ENCODE results near the gene CHCHD10. TPM values are rescaled to one million over a fixed set of nuclear protein-coding genes. Genes with fewer than 3 reads are reported as not detected.
A peak's percentile ranks its signal among the peaks of the same experiment; 100 is the strongest.

CHCHD10 gene
- total RNA-seq, 8 experiments from 2014 or later = 35.7 to 201 (median 54.1) TPM

GRCh38 chr22:23796461-23796860, 28.7 kb upstream of the CHCHD10 start:
- ATAC-seq (replicated peaks in 6 of 8) = peak in 1 of 8 experiments; percentile 90
- in situ Hi-C loops (cut with MboI; ENCODE audit: low pct_unique_long_range_greater_than_20kb in 2 of 9, low sequenced_read_pairs in 9 of 9, unreplicated experiment in 9 of 9) = no loop called here
- WGBS, 10 experiments = 20 to 96% (median 56%) methylated on average over 2 to 4 of the region's 5 CpGs; no CpG with 5 or more reads in 6 of the 10 experiments
- H3K4me3 ChIP-seq = no peak overlapping the region
- H3K4me1 ChIP-seq (replicated peaks in 1 of 2) = no peaks in the 10 kb centered on the region
- no peak overlapping the region for H3K27ac ChIP-seq

GRCh38 chr22:23793326-23793725, 25.6 kb upstream of the CHCHD10 start:
- in situ Hi-C loops (cut with MboI; ENCODE audit: low pct_unique_long_range_greater_than_20kb in 2 of 9, low sequenced_read_pairs in 9 of 9, unreplicated experiment in 9 of 9) = no loop called here
- 86 to 100% (median 97%) methylated on average over 1 to 7 of the region's 8 CpGs; no CpG with 5 or more reads in 4 of the 10 experiments for WGBS, 10 experiments
- no peak for ATAC-seq (replicated peaks in 6 of 8)

GRCh38 chr22:23791738-23792645, 24.2 kb upstream of the CHCHD10 start:
- Histone ChIP-seq H3K4me3 (no peak overlapping the region), H3K4me1 (replicated peaks in 1 of 2) (peaks cover 17% of the 10 kb centered on the region in 2 donors), H3K27ac (no peak overlapping the region)
- ATAC-seq (replicated peaks in 6 of 8) = peak in 1 of 8 experiments; percentile 21
- WGBS, 10 experiments = 62 to 100% (median 80%) methylated on average over 2 to 11 of the region's 25 CpGs; no CpG with 5 or more reads in 3 of the 10 experiments
- in situ Hi-C loops (cut with MboI; ENCODE audit: low pct_unique_long_range_greater_than_20kb in 2 of 9, low sequenced_read_pairs in 9 of 9, unreplicated experiment in 9 of 9) = no loop called here

More at GRCh38 chr22:23793326-23793725, 25.6 kb upstream of the CHCHD10 start:
- H3K4me3 ChIP-seq = no peak overlapping the region
- H3K27ac ChIP-seq = no peak overlapping the region
- peaks cover 11 to 12% of the 10 kb centered on the region in 2 donors for H3K4me1 ChIP-seq (replicated peaks in 1 of 2)

- WGBS, 10 experiments = 11 to 88% (median 65%) methylated on average over 3 to 9 of the region's 11 CpGs
- ATAC-seq (replicated peaks in 6 of 8) = peak in 3 of 8 experiments; percentile 27 to 47 (median 38)
- H3K4me1 ChIP-seq (replicated peaks in 1 of 2) = peaks cover 21% of the 10 kb centered on the region in 2 donors
- no peak overlapping the region for H3K4me3 ChIP-seq
- no peak overlapping the region for H3K27ac ChIP-seq
- in situ Hi-C loops (cut with MboI; ENCODE audit: low pct_unique_long_range_greater_than_20kb in 2 of 9, low sequenced_read_pairs in 9 of 9, unreplicated experiment in 9 of 9) = no loop called here
These were observed 23.3 kb upstream of the CHCHD10 start for GRCh38 chr22:23790819-23791737.

- Histone ChIP-seq H3K4me3 (no peak overlapping the region), H3K27ac (no peak overlapping the region), H3K4me1 (replicated peaks in 1 of 2) (peaks cover 21% of the 10 kb centered on the region in 2 donors)
- 60 to 100% (median 92%) methylated on average over 1 to 3 of the region's 4 CpGs; no CpG with 5 or more reads in 2 of the 10 experiments for WGBS, 10 experiments
- in situ Hi-C loops (cut with MboI; ENCODE audit: low pct_unique_long_range_greater_than_20kb in 2 of 9, low sequenced_read_pairs in 9 of 9, unreplicated experiment in 9 of 9) = no loop called here
- peak in 2 of 8 experiments; percentile 19 to 56 for ATAC-seq (replicated peaks in 6 of 8)
These were observed 21.9 kb upstream of the CHCHD10 start for GRCh38 chr22:23789638-23790037.

GRCh38 chr22:23789121-23789520, 21.3 kb upstream of the CHCHD10 start:
- no peak for ATAC-seq (replicated peaks in 6 of 8)
- Histone ChIP-seq H3K4me3 (no peak overlapping the region), H3K27ac (no peak overlapping the region), H3K4me1 (replicated peaks in 1 of 2) (peaks cover 21% of the 10 kb centered on the region in 2 donors)
- in situ Hi-C loops (cut with MboI; ENCODE audit: low pct_unique_long_range_greater_than_20kb in 2 of 9, low sequenced_read_pairs in 9 of 9, unreplicated experiment in 9 of 9) = no loop called here
- 40 to 100% (median 87%) methylated on average over 1 to 4 of the region's 4 CpGs; no CpG with 5 or more reads in 2 of the 10 experiments for WGBS, 10 experiments

GRCh38 chr22:23787910-23788309, 20.1 kb upstream of the CHCHD10 start:
- H3K27ac ChIP-seq = no peak overlapping the region

GRCh38 chr22:23787600-23787896, 19.8 kb upstream of the CHCHD10 start:
- peak overlapping the region; percentile 75 to 100 (median 99) for H3K4me3 ChIP-seq
- in situ Hi-C loops (cut with MboI; ENCODE audit: low pct_unique_long_range_greater_than_20kb in 2 of 9, low sequenced_read_pairs in 9 of 9, unreplicated experiment in 9 of 9) = no loop called here
- 0 to 29% (median 14%) methylated on average over 1 to 5 of the region's 5 CpGs; no CpG with 5 or more reads in 2 of the 10 experiments for WGBS, 10 experiments
- peak in 3 of 8 experiments; percentile 1 to 11 (median 8) for ATAC-seq (replicated peaks in 6 of 8)
- H3K4me1 ChIP-seq (replicated peaks in 1 of 2) = peaks cover 21% of the 10 kb centered on the region in 2 donors
- H3K27ac ChIP-seq = peak overlapping the region in 1 of 2 donors; percentile 100

More at GRCh38 chr22:23787910-23788309, 20.1 kb upstream of the CHCHD10 start:
- H3K4me3 ChIP-seq = peak overlapping the region; percentile 75 to 100 (median 99)
- WGBS, 10 experiments = 0 to 84% (median 48%) methylated on average over 1 to 3 of the region's 3 CpGs; no CpG with 5 or more reads in 2 of the 10 experiments
- in situ Hi-C loops (cut with MboI; ENCODE audit: low pct_unique_long_range_greater_than_20kb in 2 of 9, low sequenced_read_pairs in 9 of 9, unreplicated experiment in 9 of 9) = no loop called here
- ATAC-seq (replicated peaks in 6 of 8) = no peak
- peaks cover 21% of the 10 kb centered on the region in 2 donors for H3K4me1 ChIP-seq (replicated peaks in 1 of 2)

- H3K4me1 ChIP-seq (replicated peaks in 1 of 2) = peaks cover 21% of the 10 kb centered on the region in 2 donors
- peak within 1 kb of the TSS; percentile 100 for H3K27ac ChIP-seq
- peak within 1 kb of the TSS; percentile 75 to 100 (median 99) for H3K4me3 ChIP-seq
- ATAC-seq (replicated peaks in 6 of 8) = peak; percentile 68 to 84 (median 78)
- in situ Hi-C loops (cut with MboI; ENCODE audit: low pct_unique_long_range_greater_than_20kb in 2 of 9, low sequenced_read_pairs in 9 of 9, unreplicated experiment in 9 of 9) = no loop called here
- 0 to 10% (median 0%) methylated on average over 2 to 15 of the region's 97 CpGs; no CpG with 5 or more reads in 4 of the 10 experiments for WGBS, 10 experiments
These were observed 19.2 kb upstream of the CHCHD10 start, which contains the start of gene SMARCB1 for GRCh38 chr22:23786752-23787599. SMARCB1 (plus strand) TSS chr22:23786966; CDS start chr22:23787170, 204 bp downstream.

- Histone ChIP-seq H3K4me1 (replicated peaks in 1 of 2) (peaks cover 25 to 26% of the 10 kb centered on the region in 2 donors), H3K27ac (peak overlapping the region; percentile 100), H3K4me3 (peak overlapping the region; percentile 75 to 100 (median 99))
- in situ Hi-C loops (cut with MboI; ENCODE audit: low pct_unique_long_range_greater_than_20kb in 2 of 9, low sequenced_read_pairs in 9 of 9, unreplicated experiment in 9 of 9) = no loop called here
- peak in 1 of 8 experiments; percentile 5 for ATAC-seq (replicated peaks in 6 of 8)
- WGBS, 10 experiments = 0 to 97% (median 79%) methylated on average over 1 to 6 of the region's 9 CpGs; no CpG with 5 or more reads in 2 of the 10 experiments
These were observed 18.5 kb upstream of the CHCHD10 start for GRCh38 chr22:23786261-23786710.

- no peak overlapping the region for H3K27ac ChIP-seq
- in situ Hi-C loops (cut with MboI; ENCODE audit: low pct_unique_long_range_greater_than_20kb in 2 of 9, low sequenced_read_pairs in 9 of 9, unreplicated experiment in 9 of 9) = no loop called here
- 30 to 100% (median 82%) methylated on average over 1 to 7 of the region's 8 CpGs for WGBS, 10 experiments
- peaks cover 21 to 29% of the 10 kb centered on the region in 2 donors for H3K4me1 ChIP-seq (replicated peaks in 1 of 2)
- H3K4me3 ChIP-seq = no peak overlapping the region
- no peak for ATAC-seq (replicated peaks in 6 of 8)
These were observed 16.5 kb upstream of the CHCHD10 start for GRCh38 chr22:23784215-23784732.

Data from motor neuron (in vitro differentiated cells).